ENCODE measurements around the gene RALGPS1. TPM values are rescaled to one million over a fixed set of nuclear protein-coding genes. Genes with fewer than 3 reads are reported as not detected.

The RALGPS1 gene
- total RNA-seq, 1 experiment from 2014 or later: 18.6 TPM

- H3K27ac ChIP-seq (ENCODE audit: insufficient read length, low read depth, low read length): no peak overlapping the region
- WGBS (ENCODE audit: extremely low coverage, insufficient read length, low lambda C conversion rate): no CpG with 5 or more reads among the region's 3 CpGs
- no peak overlapping the region for H4K8ac ChIP-seq (replicated peaks; ENCODE audit: insufficient read length, low read depth, low read length)
- no peak overlapping the region for H2AK5ac ChIP-seq (ENCODE audit: insufficient read length, low read length)
- no peak overlapping the region for H4K5ac ChIP-seq (ENCODE audit: insufficient read length, low read depth, low read length)
- no peak overlapping the region for H3K4me2 ChIP-seq (ENCODE audit: insufficient read depth, insufficient read length, low read length)
- no peaks in the 10 kb centered on the region for H3K79me1 ChIP-seq (ENCODE audit: insufficient read depth, low read depth, low read length, poor library complexity, severe bottlenecking)
- TF ChIP-seq, protein P1, sequence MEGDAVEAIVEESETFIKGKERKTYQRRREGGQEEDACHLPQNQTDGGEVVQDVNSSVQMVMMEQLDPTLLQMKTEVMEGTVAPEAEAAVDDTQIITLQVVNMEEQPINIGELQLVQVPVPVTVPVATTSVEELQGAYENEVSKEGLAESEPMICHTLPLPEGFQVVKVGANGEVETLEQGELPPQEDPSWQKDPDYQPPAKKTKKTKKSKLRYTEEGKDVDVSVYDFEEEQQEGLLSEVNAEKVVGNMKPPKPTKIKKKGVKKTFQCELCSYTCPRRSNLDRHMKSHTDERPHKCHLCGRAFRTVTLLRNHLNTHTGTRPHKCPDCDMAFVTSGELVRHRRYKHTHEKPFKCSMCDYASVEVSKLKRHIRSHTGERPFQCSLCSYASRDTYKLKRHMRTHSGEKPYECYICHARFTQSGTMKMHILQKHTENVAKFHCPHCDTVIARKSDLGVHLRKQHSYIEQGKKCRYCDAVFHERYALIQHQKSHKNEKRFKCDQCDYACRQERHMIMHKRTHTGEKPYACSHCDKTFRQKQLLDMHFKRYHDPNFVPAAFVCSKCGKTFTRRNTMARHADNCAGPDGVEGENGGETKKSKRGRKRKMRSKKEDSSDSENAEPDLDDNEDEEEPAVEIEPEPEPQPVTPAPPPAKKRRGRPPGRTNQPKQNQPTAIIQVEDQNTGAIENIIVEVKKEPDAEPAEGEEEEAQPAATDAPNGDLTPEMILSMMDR (conservative IDR thresholded peaks at IDR 0.05): no peak
- no peaks in the 10 kb centered on the region for H3K9me3 Mint-ChIP-seq
- H3K36me3 Mint-ChIP-seq (ENCODE audit: insufficient read depth in 1 of 3, low read depth in 3 of 3): no peaks in the 10 kb centered on the region
- H3K23me2 ChIP-seq (ENCODE audit: insufficient read length, low read depth, low read length, poor library complexity, severe bottlenecking): no peaks in the 10 kb centered on the region
- H3K79me2 ChIP-seq (ENCODE audit: insufficient read depth, low read length): no peaks in the 10 kb centered on the region
- H3K27me3 Mint-ChIP-seq (ENCODE audit: low read depth): no peaks in the 10 kb centered on the region
- H3K9me3 ChIP-seq (ENCODE audit: control insufficient read depth, low read depth, low read length): no peaks in the 10 kb centered on the region
- no peak overlapping the region for H2BK15ac ChIP-seq (ENCODE audit: low read depth, low read length)
- no peak overlapping the region for H3K9ac ChIP-seq (ENCODE audit: extremely low read depth, insufficient read length, low read length)
- H3K27ac Mint-ChIP-seq: no peak overlapping the region; a peak in 1 of 7 replicates
- no peak overlapping the region for H3T11ph ChIP-seq (ENCODE audit: low read length)
- H2AFZ ChIP-seq (ENCODE audit: low read length): no peak overlapping the region
- H3K18ac ChIP-seq (ENCODE audit: insufficient read length, low read depth, low read length): no peak overlapping the region
- no peaks in the 10 kb centered on the region for H3K4me1 ChIP-seq (ENCODE audit: insufficient read depth, low read length)
- H4K20me1 ChIP-seq (ENCODE audit: control insufficient read depth, insufficient read depth, insufficient read length): no peaks in the 10 kb centered on the region
- H2BK120ac ChIP-seq (ENCODE audit: low read depth, low read length, poor library complexity, severe bottlenecking): no peak overlapping the region
- H3K14ac ChIP-seq (ENCODE audit: insufficient read depth, low read length): no peak overlapping the region
- H3K27me3 ChIP-seq (ENCODE audit: insufficient read depth, low read length): no peaks in the 10 kb centered on the region
- H2BK5ac ChIP-seq (ENCODE audit: insufficient read length, low read length): no peak overlapping the region
- no peak overlapping the region for H2BK20ac ChIP-seq (ENCODE audit: low read depth, low read length, poor library complexity, severe bottlenecking)
- no peak overlapping the region for H3K4me3 Mint-ChIP-seq
- H3K4me1 Mint-ChIP-seq: peaks cover 7 to 10% of the 10 kb centered on the region in 2 experiments
- DNase-seq: no peak
- H2BK12ac ChIP-seq (ENCODE audit: insufficient read length, low read depth, low read length): no peak overlapping the region
- H3K56ac ChIP-seq (ENCODE audit: insufficient read length, low read depth, low read length): no peak overlapping the region
- no peak overlapping the region for H3K23ac ChIP-seq (ENCODE audit: insufficient read length, low read depth, low read length)
- H3K4ac ChIP-seq (ENCODE audit: low read depth, low read length): no peak overlapping the region
- H4K91ac ChIP-seq (ENCODE audit: insufficient read length, low read depth, low read length): no peak overlapping the region
These were observed 43.1 kb downstream of the RALGPS1 start for GRCh38 chr9:126957687-126958053.

Data from H9 (cell line).